T-cell (primary cell): ENCODE data around the gene UQCC5. TPM values are rescaled to one million over a fixed set of nuclear protein-coding genes. Genes with fewer than 3 reads are reported as not detected.

Source experiments
- ATAC-seq, 4 experiments: fragments of 200-7000 bp in 3 of 4; fragments of 150-1000 bp in 1 of 4; cut with Tn5 transposase; replicated peaks in 1 of 4; 1 replicate in 3 of 4; 2 replicates in 1 of 4; pipeline ENCODE4 v1.10.0; 2021; ENCODE audit warnings: moderate library complexity in 3 of 4, mild to moderate bottlenecking in 2 of 4, moderate number of reproducible peaks in 1 of 4
- CTCF ChIA-PET, 2 donors: fragments of 300-600 bp; sonication (Branson Sonifier 250); formaldehyde crosslinking; loops; one replicate each; lab custom pipeline; 2022; ENCODE audit warnings: antibody characterized with exemption in 2 of 2; lab: Charles Lee
- POLR2A ChIA-PET, 2 donors: fragments of 300-600 bp; sonication (Branson Sonifier 250); formaldehyde crosslinking; loops; one replicate each; lab custom pipeline; 2022; ENCODE audit warnings: antibody characterized with exemption in 2 of 2; lab: Charles Lee
- DNase-seq, 35 experiments: peaks; one replicate each; pipeline versions ENCODE4 v3.0.0 to v3.0.0-alpha.2; 2013 to 2023
- H3K27ac ChIP-seq: one replicate; pipeline ENCODE4 v1.5.1; 2013; ENCODE audit warnings: low read length
- H3K27me3 ChIP-seq, 2 experiments: replicated peaks in 1 of 2; 1 replicate in 1 of 2; 2 replicates in 1 of 2; pipeline versions ENCODE4 v1.6.1 to v1.7.0; 2013; ENCODE audit warnings: low read length in 1 of 2, mixed read lengths in 1 of 2; ENCODE audit not compliant: control insufficient read depth in 2 of 2, insufficient read depth in 2 of 2; ENCODE audit errors: extremely low read depth in 1 of 2
- H3K36me3 ChIP-seq, 2 donors: 1 replicate in 1 of 2; 2 replicates in 1 of 2; pipeline versions ENCODE4 v1.6.1 to v1.7.0; 2013; ENCODE audit warnings: low read length in 1 of 2; ENCODE audit not compliant: control insufficient read depth in 2 of 2, insufficient read depth in 1 of 2; ENCODE audit errors: extremely low read depth in 1 of 2
- H3K4me1 ChIP-seq, 2 experiments: 1 replicate in 1 of 2; 2 replicates in 1 of 2; pipeline versions ENCODE4 v1.6.1 to v1.7.0; 2013; ENCODE audit warnings: low read length in 2 of 2, mixed read lengths in 1 of 2; ENCODE audit not compliant: insufficient read depth in 2 of 2, control insufficient read depth in 1 of 2; ENCODE audit errors: extremely low read depth in 1 of 2
- H3K4me3 ChIP-seq, 2 donors: 1 replicate in 1 of 2; 2 replicates in 1 of 2; pipeline versions ENCODE4 v1.5.1 to v1.7.0; 2013; ENCODE audit warnings: mild to moderate bottlenecking in 2 of 2, low read length in 1 of 2, moderate library complexity in 1 of 2; ENCODE audit not compliant: control insufficient read depth in 1 of 2; ENCODE audit errors: extremely low read depth in 1 of 2
- H3K9me3 ChIP-seq: 2 replicates; pipeline ENCODE4 v1.7.0; 2013
- H3K27ac Mint-ChIP-seq, 2 donors: one replicate each; pipeline ENCODE4 v1.8.0; 2020 to 2021; ENCODE audit warnings: mild to moderate bottlenecking in 2 of 2, mixed read lengths in 2 of 2
- H3K27me3 Mint-ChIP-seq, 2 donors: one replicate each; pipeline ENCODE4 v1.8.0; 2021 to 2022; ENCODE audit warnings: mixed read lengths in 2 of 2
- H3K36me3 Mint-ChIP-seq: one replicate; pipeline ENCODE4 v1.8.0; 2021; ENCODE audit warnings: mixed read lengths
- H3K4me1 Mint-ChIP-seq, 3 donors: one replicate each; pipeline ENCODE4 v1.8.0; 2020 to 2022; ENCODE audit warnings: mixed read lengths in 3 of 3, mild to moderate bottlenecking in 1 of 3
- H3K4me3 Mint-ChIP-seq, 3 donors: one replicate each; pipeline ENCODE4 v1.8.0; 2020 to 2022; ENCODE audit warnings: mild to moderate bottlenecking in 3 of 3, mixed read lengths in 3 of 3, moderate library complexity in 3 of 3
- H3K9me3 Mint-ChIP-seq, 3 donors: one replicate each; pipeline ENCODE4 v1.8.0; 2020 to 2022; ENCODE audit warnings: mixed read lengths in 3 of 3
- whole genome bisulfite sequencing: methylation state at CpG from one replicate; pipeline ENCODE4 v1.1.5; 2013; ENCODE audit warnings: missing lambda C conversion rate; ENCODE audit not compliant: insufficient coverage; 5-methylcytosine and 5-hydroxymethylcytosine counted together
- total RNA-seq, 35 experiments: library from RNA in 6 of 35; stranded (reverse) in 6 of 35; fragments of 120-200 nt in 1 of 35; gene quantifications; one replicate each; pipeline versions ENCODE4 v1.2.1 to v1.2.4 and lab custom pipeline; 2013 to 2026

Gene UQCC5
- total RNA-seq, 5 donors from 2014 or later (not counting 1 experiment from before 2014, with no cell fraction given): 2.5 to 14.8 (median 9.8) TPM

GRCh38 chr3:52490035-52490938 lies 46.1 kb upstream of the UQCC5 start:
- no peak overlapping the region for H3K4me3 Mint-ChIP-seq
- no peak overlapping the region for H3K4me3 ChIP-seq
- ChIA-PET CTCF (no interaction called here), POLR2A (interaction anchor here in 1 of 2 donors (0.6 kb wide), 1 partner anchor 825 kb away, joined by 3 read pairs; no protein-coding TSS in a partner anchor)
- H3K9me3 Mint-ChIP-seq: no peaks in the 10 kb centered on the region
- H3K27ac Mint-ChIP-seq: no peak overlapping the region
- no peaks in the 10 kb centered on the region for H3K27me3 ChIP-seq
- peaks cover 2 to 9% (median 3%) of the 10 kb centered on the region in 3 donors for H3K4me1 Mint-ChIP-seq
- H3K36me3 ChIP-seq: peaks cover 24 to 66% of the 10 kb centered on the region in 2 donors
- H3K9me3 ChIP-seq: no peaks in the 10 kb centered on the region
- peaks cover 33% of the 10 kb centered on the region for H3K36me3 Mint-ChIP-seq
- H3K27me3 Mint-ChIP-seq: no peaks in the 10 kb centered on the region
- DNase-seq (no peak), ATAC-seq (no peak)
- H3K27ac ChIP-seq: no peak overlapping the region
- WGBS: 91% methylated on average over 15 of the region's 22 CpGs
- H3K4me1 ChIP-seq: peaks cover 0 to 4% of the 10 kb centered on the region in 2 experiments

- H3K4me1 ChIP-seq: peaks cover 0 to 8% of the 10 kb centered on the region in 2 experiments
- H3K27me3 ChIP-seq: peaks cover 0 to 3% of the 10 kb centered on the region in 2 experiments
- H3K36me3 ChIP-seq: peaks cover 20 to 60% of the 10 kb centered on the region in 2 donors
- WGBS: 86% methylated on average over 21 of the region's 23 CpGs
- ChIA-PET CTCF (interaction anchor here in 1 of 2 donors (0.6 kb wide), 1 partner anchor 47 kb away, joined by 4 read pairs; no protein-coding TSS in a partner anchor), POLR2A (no interaction called here)
- H3K9me3 ChIP-seq: no peaks in the 10 kb centered on the region
- H3K27me3 Mint-ChIP-seq: no peaks in the 10 kb centered on the region
- DNase-seq: no peak
- peaks cover 2 to 9% (median 3%) of the 10 kb centered on the region in 3 donors for H3K4me1 Mint-ChIP-seq
- H3K4me3 ChIP-seq: no peak overlapping the region
- no peak overlapping the region for H3K27ac ChIP-seq
- H3K36me3 Mint-ChIP-seq: peaks cover 33% of the 10 kb centered on the region
- ATAC-seq: no peak
- H3K27ac Mint-ChIP-seq: no peak overlapping the region
- H3K4me3 Mint-ChIP-seq: no peak overlapping the region
- H3K9me3 Mint-ChIP-seq: no peaks in the 10 kb centered on the region
These were observed 45.4 kb upstream of the UQCC5 start for GRCh38 chr3:52490939-52491526.

GRCh38 chr3:52492059-52492458 lies 44.3 kb upstream of the UQCC5 start:
- Mint-ChIP-seq H3K4me3 (no peak overlapping the region), H3K4me1 (peaks cover 2 to 9% (median 3%) of the 10 kb centered on the region in 3 donors), H3K9me3 (no peaks in the 10 kb centered on the region), H3K27ac (no peak overlapping the region), H3K36me3 (peaks cover 33% of the 10 kb centered on the region), H3K27me3 (no peaks in the 10 kb centered on the region)
- CTCF ChIA-PET: no interaction called here
- H3K36me3 ChIP-seq: peaks cover 19 to 53% of the 10 kb centered on the region in 2 donors
- WGBS: 98% methylated on average over 15 of the region's 21 CpGs
- H3K27me3 ChIP-seq: peaks cover 0 to 3% of the 10 kb centered on the region in 2 experiments
- POLR2A ChIA-PET: no interaction called here
- DNase-seq (no peak), ATAC-seq (no peak)
- H3K4me3 ChIP-seq: no peak overlapping the region
- H3K9me3 ChIP-seq: no peaks in the 10 kb centered on the region
- no peak overlapping the region for H3K27ac ChIP-seq
- peaks cover 0 to 8% of the 10 kb centered on the region in 2 experiments for H3K4me1 ChIP-seq

GRCh38 chr3:52493232-52494017 lies 43.0 kb upstream of the UQCC5 start:
- Mint-ChIP-seq H3K27me3 (no peaks in the 10 kb centered on the region), H3K27ac (no peak overlapping the region), H3K4me1 (peaks cover 2 to 9% (median 3%) of the 10 kb centered on the region in 3 donors), H3K36me3 (peaks cover 26% of the 10 kb centered on the region), H3K4me3 (no peak overlapping the region), H3K9me3 (no peaks in the 10 kb centered on the region)
- Histone ChIP-seq H3K9me3 (no peaks in the 10 kb centered on the region), H3K4me1 (peaks cover 0 to 8% of the 10 kb centered on the region in 2 experiments), H3K27ac (no peak overlapping the region), H3K36me3 (peaks cover 15 to 40% of the 10 kb centered on the region in 2 donors), H3K4me3 (no peak overlapping the region), H3K27me3 (peaks cover 0 to 3% of the 10 kb centered on the region in 2 experiments)
- ATAC-seq: no peak
- WGBS: no CpG with 5 or more reads among the region's 7 CpGs
- POLR2A ChIA-PET: no interaction called here
- DNase-seq: no peak
- CTCF ChIA-PET: no interaction called here

- Mint-ChIP-seq H3K36me3 (peaks cover 26% of the 10 kb centered on the region), H3K27me3 (no peaks in the 10 kb centered on the region), H3K4me1 (peaks cover 2 to 9% (median 4%) of the 10 kb centered on the region in 3 donors), H3K9me3 (no peaks in the 10 kb centered on the region), H3K4me3 (no peak overlapping the region), H3K27ac (peak overlapping the region in 1 of 2 donors; percentile 28)
- Histone ChIP-seq H3K9me3 (no peaks in the 10 kb centered on the region), H3K4me3 (no peak overlapping the region), H3K27ac (no peak overlapping the region), H3K36me3 (peaks cover 15 to 31% of the 10 kb centered on the region in 2 donors), H3K4me1 (peaks cover 2 to 8% of the 10 kb centered on the region in 2 experiments), H3K27me3 (peaks cover 0 to 10% of the 10 kb centered on the region in 2 experiments)
- DNase-seq (no peak), ATAC-seq (no peak)
- ChIA-PET CTCF (no interaction called here), POLR2A (no interaction called here)
- WGBS: 89% methylated on average over 6 of the region's 7 CpGs
These were observed 42.0 kb upstream of the UQCC5 start for GRCh38 chr3:52494445-52494844.
